Neural crest cell (in vitro differentiated cells): ENCODE results near the gene AGPS. TPM values are rescaled to one million over a fixed set of nuclear protein-coding genes. Genes with fewer than 3 reads are reported as not detected.

Experiments
- DNase-seq: peaks from one replicate; pipeline ENCODE4 v3.0.0; 2021; ENCODE audit warnings: low read depth, mixed read lengths, low spot score
- H3K27ac Mint-ChIP-seq: one replicate; pipeline ENCODE4 v1.8.0; 2021; ENCODE audit warnings: mild to moderate bottlenecking, mixed read lengths; ENCODE audit not compliant: unreplicated experiment
- H3K27me3 Mint-ChIP-seq: 2 replicates; pipeline ENCODE4 v1.8.0; 2021; ENCODE audit warnings: low read depth, mild to moderate bottlenecking, mixed read lengths
- H3K36me3 Mint-ChIP-seq: 2 replicates; pipeline ENCODE4 v1.8.0; 2021; ENCODE audit warnings: low read depth, mild to moderate bottlenecking, mixed read lengths
- H3K4me1 Mint-ChIP-seq: 2 replicates; pipeline ENCODE4 v1.8.0; 2021; ENCODE audit warnings: mixed read lengths
- H3K4me3 Mint-ChIP-seq: one replicate; pipeline ENCODE4 v1.8.0; 2021; ENCODE audit warnings: mild to moderate bottlenecking, mixed read lengths
- H3K9me3 Mint-ChIP-seq: 2 replicates; pipeline ENCODE4 v1.8.0; 2021; ENCODE audit warnings: mixed read lengths
- total RNA-seq: library from RNA; stranded (reverse); gene quantifications from 2 replicates; pipeline ENCODE4 v1.2.1, GENCODE V29; 2021
- TF ChIP-seq, protein P1 (sequence below): fragments of 200-600 bp; sonication (generic); conservative IDR thresholded peaks from 2 replicates; pipeline ENCODE4 v1.5.0; 2021; ENCODE audit warnings: antibody characterized with exemption, mild to moderate bottlenecking

AGPS gene
- total RNA-seq, 1 donor from 2014 or later: 51.5 TPM

DNA sequence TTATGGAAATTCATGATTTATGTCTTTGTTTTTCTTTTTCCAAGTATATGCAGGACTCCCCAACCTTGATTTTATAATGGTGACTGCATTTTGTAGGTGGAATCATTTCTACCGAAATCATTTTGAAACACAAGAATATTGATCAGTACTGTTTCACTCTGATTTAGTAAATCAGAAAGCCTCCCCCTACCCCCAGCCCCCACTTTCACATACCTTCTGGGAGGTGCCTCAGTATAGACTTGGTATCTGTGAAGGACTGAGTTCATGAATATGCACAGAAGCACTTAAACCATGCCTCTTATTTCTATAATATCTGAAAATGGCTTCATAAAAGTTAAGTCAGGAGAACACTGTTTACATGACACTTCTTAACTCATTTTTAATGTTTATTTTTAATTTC lies 147.7 kb downstream of the AGPS start:
- peaks cover 20% of the 10 kb centered on the region for H3K4me1 Mint-ChIP-seq
- H3K4me3 Mint-ChIP-seq: no peak overlapping the region

DNA sequence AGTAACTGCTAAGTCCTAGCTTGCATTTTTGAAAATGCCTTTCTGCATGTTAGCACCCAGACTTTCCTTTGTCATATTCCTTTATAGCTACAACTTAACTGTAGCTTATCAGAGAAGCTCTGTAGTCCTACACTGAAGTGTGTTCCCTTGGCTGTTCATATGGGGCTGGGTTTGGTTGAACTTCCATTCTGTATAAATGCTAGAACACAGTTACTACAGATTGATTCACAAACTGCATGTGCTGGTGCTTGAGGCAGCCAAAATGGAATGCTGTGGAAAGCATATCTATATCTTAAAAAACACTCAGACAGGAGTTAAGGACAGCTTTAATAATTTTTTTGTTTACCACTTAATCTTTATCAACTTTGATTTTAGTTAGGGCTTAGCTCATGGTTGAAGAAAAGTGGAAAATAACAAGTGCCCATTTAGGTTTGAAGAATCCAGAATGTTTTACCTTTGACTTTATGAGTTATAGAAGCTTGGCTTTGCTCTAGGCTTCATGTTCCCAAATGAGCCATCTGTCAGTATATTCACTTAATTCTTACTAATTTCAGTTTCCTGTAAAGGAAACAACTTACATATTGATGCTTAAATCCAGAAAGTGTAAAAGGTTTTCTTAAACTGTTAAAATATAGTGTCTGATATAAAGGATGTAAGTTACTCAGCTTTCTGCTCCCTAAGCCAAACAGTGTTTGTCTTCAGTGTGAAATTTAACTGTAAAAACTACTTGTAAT lies 148.9 kb downstream of the AGPS start:
- Mint-ChIP-seq H3K36me3 (peaks cover 11% of the 10 kb centered on the region), H3K27me3 (no peaks in the 10 kb centered on the region), H3K9me3 (peaks cover 7% of the 10 kb centered on the region), H3K4me1 (peaks cover 17% of the 10 kb centered on the region), H3K4me3 (no peak overlapping the region), H3K27ac (no peak overlapping the region)
- no peak for DNase-seq
- TF ChIP-seq, protein P1, sequence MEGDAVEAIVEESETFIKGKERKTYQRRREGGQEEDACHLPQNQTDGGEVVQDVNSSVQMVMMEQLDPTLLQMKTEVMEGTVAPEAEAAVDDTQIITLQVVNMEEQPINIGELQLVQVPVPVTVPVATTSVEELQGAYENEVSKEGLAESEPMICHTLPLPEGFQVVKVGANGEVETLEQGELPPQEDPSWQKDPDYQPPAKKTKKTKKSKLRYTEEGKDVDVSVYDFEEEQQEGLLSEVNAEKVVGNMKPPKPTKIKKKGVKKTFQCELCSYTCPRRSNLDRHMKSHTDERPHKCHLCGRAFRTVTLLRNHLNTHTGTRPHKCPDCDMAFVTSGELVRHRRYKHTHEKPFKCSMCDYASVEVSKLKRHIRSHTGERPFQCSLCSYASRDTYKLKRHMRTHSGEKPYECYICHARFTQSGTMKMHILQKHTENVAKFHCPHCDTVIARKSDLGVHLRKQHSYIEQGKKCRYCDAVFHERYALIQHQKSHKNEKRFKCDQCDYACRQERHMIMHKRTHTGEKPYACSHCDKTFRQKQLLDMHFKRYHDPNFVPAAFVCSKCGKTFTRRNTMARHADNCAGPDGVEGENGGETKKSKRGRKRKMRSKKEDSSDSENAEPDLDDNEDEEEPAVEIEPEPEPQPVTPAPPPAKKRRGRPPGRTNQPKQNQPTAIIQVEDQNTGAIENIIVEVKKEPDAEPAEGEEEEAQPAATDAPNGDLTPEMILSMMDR: no peak

More for the DNA sequence above, 147.7 kb downstream of the AGPS start:
- DNase-seq: no peak
- Mint-ChIP-seq H3K27ac (no peak overlapping the region), H3K9me3 (peaks cover 2% of the 10 kb centered on the region), H3K27me3 (no peaks in the 10 kb centered on the region), H3K36me3 (peaks cover 3% of the 10 kb centered on the region)
- TF ChIP-seq, protein P1: no peak

DNA sequence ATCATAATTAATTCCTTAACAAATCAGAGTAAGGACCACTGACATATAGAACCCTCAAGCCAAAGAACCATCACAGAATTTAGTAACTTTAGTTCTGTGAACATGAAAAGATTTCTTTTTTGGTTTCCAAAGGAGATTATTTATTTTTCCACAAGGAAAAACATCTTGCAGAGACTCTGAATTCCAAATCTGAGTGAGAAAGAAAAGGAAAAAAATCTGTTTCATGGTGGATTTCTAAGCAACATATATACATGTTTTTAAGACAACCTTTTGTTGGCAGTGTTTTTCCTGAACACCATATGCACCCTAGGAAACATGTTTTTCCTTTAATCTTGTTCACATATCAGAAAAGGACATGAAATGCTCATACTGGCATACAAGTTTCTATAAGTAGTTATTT lies 149.8 kb downstream of the AGPS start:
- Mint-ChIP-seq H3K27ac (no peak overlapping the region), H3K9me3 (peaks cover 7% of the 10 kb centered on the region), H3K27me3 (no peaks in the 10 kb centered on the region), H3K4me3 (no peak overlapping the region), H3K36me3 (peaks cover 11% of the 10 kb centered on the region), H3K4me1 (peaks cover 13% of the 10 kb centered on the region)
- no peak for DNase-seq
- TF ChIP-seq, protein P1: no peak

DNA sequence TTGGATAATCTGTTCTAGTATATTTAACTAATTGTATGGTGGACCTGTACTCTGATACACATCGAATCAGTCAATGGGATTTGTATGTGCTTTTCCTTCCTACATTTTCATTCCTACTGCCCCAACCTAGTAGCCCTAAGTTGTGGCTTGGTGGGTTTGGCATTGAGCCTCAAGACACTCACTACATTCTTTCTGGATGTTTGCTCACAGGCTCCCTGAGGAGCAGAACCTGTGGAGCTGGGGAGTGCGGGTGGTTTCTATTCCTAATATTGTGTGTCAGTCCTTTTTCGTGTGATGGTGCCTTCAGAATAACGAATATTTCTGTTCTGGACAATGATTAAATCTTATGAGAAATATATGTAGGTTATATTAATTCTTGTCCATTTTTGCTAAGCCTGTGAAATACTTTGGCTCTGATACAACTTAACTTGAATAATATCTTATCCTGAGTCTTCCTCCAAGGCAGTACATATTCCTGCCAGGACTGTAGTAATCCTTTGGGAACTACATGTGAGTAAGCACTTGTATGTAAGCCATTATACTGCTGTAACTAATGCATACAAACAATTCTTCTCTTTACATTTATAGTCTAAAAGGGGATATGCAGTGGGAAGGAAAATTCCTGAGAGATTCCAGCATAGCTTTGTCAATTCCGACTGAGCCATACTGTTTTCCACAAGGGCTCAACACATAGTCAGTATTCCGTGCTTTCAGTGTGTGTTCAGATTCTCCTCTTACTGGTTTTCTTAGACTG lies 150.6 kb downstream of the AGPS start:
- Mint-ChIP-seq H3K27me3 (no peaks in the 10 kb centered on the region), H3K4me3 (no peak overlapping the region), H3K27ac (no peak overlapping the region), H3K9me3 (peaks cover 7% of the 10 kb centered on the region), H3K36me3 (peaks cover 11% of the 10 kb centered on the region), H3K4me1 (peaks cover 8% of the 10 kb centered on the region)
- TF ChIP-seq, protein P1: no peak
- DNase-seq: no peak

DNA sequence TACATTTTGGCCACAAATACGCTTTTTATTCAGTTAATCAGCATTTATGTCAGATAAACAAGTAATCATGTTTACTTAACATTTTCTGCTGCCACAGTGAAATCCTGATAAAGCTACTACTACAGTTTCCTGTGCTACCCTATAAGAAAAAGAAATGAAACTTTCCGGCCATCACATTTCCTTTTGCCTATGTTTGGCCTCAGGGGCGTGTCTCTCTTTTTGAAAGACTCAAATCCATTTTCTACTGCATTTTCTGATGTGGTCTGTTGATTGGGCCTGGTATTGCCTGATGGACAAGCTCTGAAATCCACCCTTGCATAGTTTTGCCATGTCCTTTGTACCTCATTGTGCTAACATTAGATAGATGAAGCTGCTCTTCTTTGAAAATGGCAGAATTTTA lies 152.6 kb downstream of the AGPS start:
- Mint-ChIP-seq H3K27me3 (no peaks in the 10 kb centered on the region), H3K4me3 (no peak overlapping the region), H3K36me3 (peaks cover 16% of the 10 kb centered on the region), H3K9me3 (peaks cover 9% of the 10 kb centered on the region), H3K4me1 (peaks cover 7% of the 10 kb centered on the region), H3K27ac (no peak overlapping the region)
- TF ChIP-seq, protein P1: no peak
- no peak for DNase-seq
